Measurements from ENCODE around the gene ZNF407.

ZNF407 gene

DNA sequence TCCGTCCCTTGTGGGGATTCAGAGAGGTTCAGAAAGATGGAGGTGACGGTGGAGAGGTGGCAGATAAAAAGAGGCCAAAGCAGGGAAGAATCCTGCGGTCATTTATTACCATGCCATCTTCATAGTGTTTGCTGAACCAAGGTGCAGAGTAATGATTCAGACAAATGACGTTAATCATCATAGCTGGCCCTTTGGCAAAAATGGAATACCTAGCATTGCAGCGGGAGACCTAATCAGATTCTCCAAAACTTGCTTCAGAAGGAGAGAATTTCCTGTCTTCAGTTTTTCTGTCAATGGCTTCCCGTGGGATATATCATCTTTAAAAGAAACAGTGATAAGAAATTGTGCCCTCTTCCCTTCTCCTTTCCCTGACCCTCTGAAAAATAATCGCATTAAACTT, 435.8 kb downstream of the ZNF407 start:
- no peak for DNase-seq (ENCODE audit: low spot score)
- POLR2A ChIA-PET (ENCODE audit: low non-redundant PET): no interaction called here
- H3K27ac ChIP-seq: no peak overlapping the region
- TF ChIP-seq, protein P1, sequence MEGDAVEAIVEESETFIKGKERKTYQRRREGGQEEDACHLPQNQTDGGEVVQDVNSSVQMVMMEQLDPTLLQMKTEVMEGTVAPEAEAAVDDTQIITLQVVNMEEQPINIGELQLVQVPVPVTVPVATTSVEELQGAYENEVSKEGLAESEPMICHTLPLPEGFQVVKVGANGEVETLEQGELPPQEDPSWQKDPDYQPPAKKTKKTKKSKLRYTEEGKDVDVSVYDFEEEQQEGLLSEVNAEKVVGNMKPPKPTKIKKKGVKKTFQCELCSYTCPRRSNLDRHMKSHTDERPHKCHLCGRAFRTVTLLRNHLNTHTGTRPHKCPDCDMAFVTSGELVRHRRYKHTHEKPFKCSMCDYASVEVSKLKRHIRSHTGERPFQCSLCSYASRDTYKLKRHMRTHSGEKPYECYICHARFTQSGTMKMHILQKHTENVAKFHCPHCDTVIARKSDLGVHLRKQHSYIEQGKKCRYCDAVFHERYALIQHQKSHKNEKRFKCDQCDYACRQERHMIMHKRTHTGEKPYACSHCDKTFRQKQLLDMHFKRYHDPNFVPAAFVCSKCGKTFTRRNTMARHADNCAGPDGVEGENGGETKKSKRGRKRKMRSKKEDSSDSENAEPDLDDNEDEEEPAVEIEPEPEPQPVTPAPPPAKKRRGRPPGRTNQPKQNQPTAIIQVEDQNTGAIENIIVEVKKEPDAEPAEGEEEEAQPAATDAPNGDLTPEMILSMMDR (conservative IDR thresholded peaks at IDR 0.05; ENCODE audit: low read depth): no peak
- CTCF ChIA-PET: no interaction called here

DNA sequence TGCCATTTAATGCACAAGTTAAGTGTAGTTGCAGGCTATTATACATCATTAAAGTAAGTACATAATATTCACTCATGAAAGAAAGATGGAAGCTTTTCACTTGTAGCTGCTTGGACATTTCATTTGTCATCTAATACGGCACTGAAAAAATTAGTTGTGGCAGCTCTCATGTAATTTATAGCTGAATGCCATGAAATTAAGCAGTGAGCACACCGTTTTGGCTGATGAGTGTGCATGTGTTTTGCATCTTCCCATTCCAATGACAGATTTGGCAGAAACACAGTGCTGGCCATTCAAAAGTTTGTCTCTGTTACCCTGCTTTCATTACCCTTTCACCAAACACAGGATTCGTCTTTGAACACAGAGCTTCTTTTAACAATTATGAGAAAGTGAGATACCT, 437.3 kb downstream of the ZNF407 start:
- no peak overlapping the region for H3K27ac ChIP-seq
- TF ChIP-seq, protein P1 (conservative IDR thresholded peaks at IDR 0.05; ENCODE audit: low read depth): no peak
- no peak for DNase-seq (ENCODE audit: low spot score)
- CTCF ChIA-PET: no interaction called here
- POLR2A ChIA-PET (ENCODE audit: low non-redundant PET): no interaction called here

DNA sequence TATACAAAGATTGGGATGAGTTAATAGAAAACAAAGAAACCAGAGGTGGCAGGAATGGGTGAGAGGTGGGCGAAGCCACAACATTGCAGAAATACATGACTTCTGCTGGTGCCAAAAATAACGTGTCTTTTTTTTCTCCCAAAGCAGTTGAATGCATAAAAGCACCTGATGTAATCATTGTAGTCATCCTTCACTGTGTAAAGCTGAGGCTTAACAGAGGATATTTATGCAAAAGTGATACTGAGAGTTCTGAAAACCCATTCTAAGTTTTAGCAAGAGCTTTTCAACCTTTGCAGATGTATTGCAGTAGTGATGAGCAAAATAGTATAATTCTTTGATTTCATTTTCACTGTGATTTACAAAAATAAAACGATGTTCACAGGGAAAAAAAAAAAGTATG, 438.3 kb downstream of the ZNF407 start:
- TF ChIP-seq, protein P1 (conservative IDR thresholded peaks at IDR 0.05; ENCODE audit: low read depth): no peak
- ChIA-PET CTCF (no interaction called here), POLR2A (ENCODE audit: low non-redundant PET) (no interaction called here)
- DNase-seq (ENCODE audit: low spot score): no peak
- H3K27ac ChIP-seq: no peak overlapping the region

DNA sequence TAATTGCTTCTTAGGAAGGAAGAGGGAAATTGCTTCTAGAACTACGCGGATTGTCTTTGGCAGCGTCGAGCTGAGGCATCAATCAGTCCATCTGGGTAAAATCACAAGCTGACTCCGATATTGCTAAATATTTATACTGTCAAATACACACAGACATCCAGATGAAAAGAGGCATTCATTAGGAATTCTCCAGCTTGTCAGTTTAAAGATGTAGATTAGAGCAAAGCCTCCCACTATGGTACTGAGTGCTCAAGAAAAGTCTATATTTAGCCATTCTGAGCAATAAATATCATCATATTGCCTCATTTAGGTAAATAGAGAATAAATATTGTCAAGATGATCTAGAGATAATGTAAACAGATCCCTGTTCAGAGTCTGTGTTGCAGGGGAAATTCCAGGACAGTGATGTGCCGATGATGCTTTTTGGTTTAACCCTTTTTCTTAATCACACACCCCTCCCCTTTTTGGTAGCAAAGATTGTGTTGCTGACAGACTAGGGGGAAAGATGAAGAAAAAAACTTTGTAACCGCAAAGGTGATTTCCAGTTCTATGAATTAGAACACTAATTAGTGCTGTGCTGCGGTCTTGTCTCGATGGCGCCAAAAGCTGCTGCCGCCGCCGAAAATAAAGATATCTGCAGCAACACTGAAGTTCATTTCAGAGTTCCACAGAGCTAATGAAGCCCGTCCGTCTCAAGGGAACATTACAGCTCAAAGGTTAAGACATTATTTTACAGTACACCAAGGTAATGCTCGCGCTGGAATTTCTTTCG, 439.4 kb downstream of the ZNF407 start:
- DNase-seq (ENCODE audit: low spot score): no peak
- no peak overlapping the region for H3K27ac ChIP-seq
- TF ChIP-seq, protein P1 (conservative IDR thresholded peaks at IDR 0.05; ENCODE audit: low read depth): no peak
- POLR2A ChIA-PET (ENCODE audit: low non-redundant PET): no interaction called here
- CTCF ChIA-PET: no interaction called here

DNA sequence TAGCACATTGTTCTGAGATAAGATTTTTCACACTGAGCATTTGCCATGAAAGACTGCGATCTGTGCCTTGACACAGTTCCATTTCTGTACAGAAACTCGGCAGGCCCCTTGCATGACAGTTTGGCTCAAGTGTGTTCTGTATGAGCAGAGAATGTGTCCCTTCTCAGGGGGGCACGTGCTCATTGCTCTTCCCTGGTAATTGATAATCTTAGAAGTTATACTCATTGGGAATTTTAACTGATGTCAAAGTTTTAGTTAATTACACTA, 440.0 kb downstream of the ZNF407 start:
- CTCF ChIA-PET: no interaction called here
- no peak for DNase-seq (ENCODE audit: low spot score)
- no peak overlapping the region for H3K27ac ChIP-seq
- POLR2A ChIA-PET (ENCODE audit: low non-redundant PET): no interaction called here
- TF ChIP-seq, protein P1 (conservative IDR thresholded peaks at IDR 0.05; ENCODE audit: low read depth): no peak

DNA sequence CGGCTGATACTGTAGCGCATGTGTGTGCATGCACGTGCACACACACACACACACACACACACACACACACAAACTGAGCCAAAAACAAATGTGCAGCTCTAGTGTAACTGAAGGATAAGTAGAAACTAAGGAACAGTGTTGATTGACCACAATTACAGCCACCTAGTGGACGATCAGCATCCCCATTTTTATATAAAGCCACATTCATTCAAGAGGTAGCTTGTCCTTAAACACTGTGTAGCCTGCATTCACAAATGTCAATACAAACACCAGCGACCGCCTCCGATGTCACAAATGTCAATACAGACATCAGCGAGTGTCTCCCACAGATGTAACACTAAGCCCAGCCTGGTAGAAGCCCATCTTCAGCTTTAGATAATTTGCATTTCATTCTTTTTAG, 443.9 kb downstream of the ZNF407 start:
- DNase-seq (ENCODE audit: low spot score): peak; percentile 26
- TF ChIP-seq, protein P1 (conservative IDR thresholded peaks at IDR 0.05; ENCODE audit: low read depth): peak; percentile 27
- POLR2A ChIA-PET (ENCODE audit: low non-redundant PET): no interaction called here
- CTCF ChIA-PET: interaction anchor here (0.6 to 1.0 kb wide), 6 partner anchors 9 to 331 kb away, joined by 3 to 5 read pairs (median 4); no protein-coding TSS in a partner anchor
- no peak overlapping the region for H3K27ac ChIP-seq
